Activated CD8-positive, alpha-beta memory T cell treated with anti-CD3 and anti-CD28 coated beads, Interleukin-2, amount 50 U/mL, for 24 hours (primary cell): ENCODE results near the gene SEMA3A.
"Not testable (repeated sequence)": the region's sequence is repeated elsewhere in the genome, so short reads cannot be mapped to it uniquely, and the experiment has no call there.

ENCODE experiments used
- DNase-seq: peaks from one replicate; pipeline ENCODE4 v3.0.0-alpha.2; 2020; ENCODE audit errors: extremely low read depth

SEMA3A gene

GRCh38 chr7:84194484-84195271 lies at the start of gene SEMA3A:
TSS of gene SEMA3A (minus strand) at chr7:84194789. CDS start at chr7:84194586, 203 bp downstream.
- no peak for DNase-seq

GRCh38 chr7:84243037-84243436 lies 48.4 kb upstream of the SEMA3A start:
- DNase-seq, result not testable (repeated sequence)

GRCh38 chr7:84238596-84238995 lies 44.0 kb upstream of the SEMA3A start:
- no peak for DNase-seq

- no peak for DNase-seq
Observed at GRCh38 chr7:84237533-84238173, 43.1 kb upstream of the SEMA3A start.

GRCh38 chr7:84236398-84236797 lies 41.8 kb upstream of the SEMA3A start:
- no peak for DNase-seq

GRCh38 chr7:84232646-84233045 lies 38.1 kb upstream of the SEMA3A start:
- DNase-seq, result no peak

- DNase-seq, result no peak
Observed at GRCh38 chr7:84231157-84231556, 36.6 kb upstream of the SEMA3A start.

GRCh38 chr7:84230491-84230890 lies 35.9 kb upstream of the SEMA3A start:
- DNase-seq, result no peak

- DNase-seq, result no peak
Observed at GRCh38 chr7:84228526-84228925, 33.9 kb upstream of the SEMA3A start.

GRCh38 chr7:84226759-84227158 lies 32.2 kb upstream of the SEMA3A start:
- no peak for DNase-seq

- DNase-seq, result no peak
Observed at GRCh38 chr7:84224505-84224904, 29.9 kb upstream of the SEMA3A start.

- no peak for DNase-seq
Observed at GRCh38 chr7:84219310-84219709, 24.7 kb upstream of the SEMA3A start.

- no peak for DNase-seq
Observed at GRCh38 chr7:84218681-84219080, 24.1 kb upstream of the SEMA3A start.

GRCh38 chr7:84216472-84216871 lies 21.9 kb upstream of the SEMA3A start:
- no peak for DNase-seq

GRCh38 chr7:84214757-84215156 lies 20.2 kb upstream of the SEMA3A start:
- DNase-seq, result not testable (repeated sequence)

GRCh38 chr7:84210301-84210700 lies 15.7 kb upstream of the SEMA3A start:
- DNase-seq, result no peak

GRCh38 chr7:84209006-84209405 lies 14.4 kb upstream of the SEMA3A start:
- DNase-seq, result no peak

GRCh38 chr7:84207615-84208014 lies 13.0 kb upstream of the SEMA3A start:
- no peak for DNase-seq

GRCh38 chr7:84207025-84207424 lies 12.4 kb upstream of the SEMA3A start:
- DNase-seq, result no peak

GRCh38 chr7:84204655-84205054 lies 10.1 kb upstream of the SEMA3A start:
- DNase-seq, result no peak

GRCh38 chr7:84202855-84203254 lies 8.3 kb upstream of the SEMA3A start:
- no peak for DNase-seq

GRCh38 chr7:84200859-84201258 lies 6.3 kb upstream of the SEMA3A start:
- no peak for DNase-seq

GRCh38 chr7:84199216-84199615 lies 4.6 kb upstream of the SEMA3A start:
- DNase-seq, result no peak
